NCI-H345 treated with DMSO at 0.1 percent for 48 hours (cell line): ENCODE measurements around the gene OMP.

Experiments used
- DNase-seq: peaks from one replicate; lab custom pipeline; 2025; ENCODE audit not compliant: unreplicated experiment; lab: John Stamatoyannopoulos, UW

OMP gene

DNA sequence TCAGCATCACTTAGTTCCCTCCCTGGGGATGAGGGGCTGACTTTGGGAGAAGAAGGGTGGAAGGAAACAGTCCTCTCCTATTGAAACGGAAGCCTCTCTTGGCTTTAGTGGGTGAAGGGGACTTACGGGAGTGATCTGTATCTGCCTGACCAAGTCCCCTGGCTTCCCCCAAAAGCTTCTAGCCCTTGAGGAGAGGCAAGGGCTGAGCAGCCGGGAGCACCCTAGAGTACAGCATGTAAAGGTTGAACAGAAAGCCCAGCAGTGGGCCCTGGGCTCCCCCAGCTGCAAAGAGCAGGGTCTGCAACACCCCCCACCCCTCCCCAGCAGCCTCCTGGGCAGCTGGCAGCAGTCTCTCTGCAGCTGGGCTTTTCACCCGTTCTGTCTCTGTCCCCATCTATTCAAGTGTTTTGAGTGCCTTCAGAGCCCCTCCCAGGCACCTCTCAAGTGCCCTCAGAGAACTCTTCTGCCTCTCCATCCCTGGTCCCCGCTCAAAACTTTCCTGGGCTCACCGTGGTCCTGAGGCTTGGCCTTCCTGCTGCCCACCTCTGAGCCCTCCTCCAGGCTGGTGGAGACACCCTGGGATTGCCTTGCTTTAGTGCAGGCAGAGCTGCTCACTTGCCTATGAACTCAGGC lies 33.2 kb upstream of the OMP start:
- no peak for DNase-seq

DNA sequence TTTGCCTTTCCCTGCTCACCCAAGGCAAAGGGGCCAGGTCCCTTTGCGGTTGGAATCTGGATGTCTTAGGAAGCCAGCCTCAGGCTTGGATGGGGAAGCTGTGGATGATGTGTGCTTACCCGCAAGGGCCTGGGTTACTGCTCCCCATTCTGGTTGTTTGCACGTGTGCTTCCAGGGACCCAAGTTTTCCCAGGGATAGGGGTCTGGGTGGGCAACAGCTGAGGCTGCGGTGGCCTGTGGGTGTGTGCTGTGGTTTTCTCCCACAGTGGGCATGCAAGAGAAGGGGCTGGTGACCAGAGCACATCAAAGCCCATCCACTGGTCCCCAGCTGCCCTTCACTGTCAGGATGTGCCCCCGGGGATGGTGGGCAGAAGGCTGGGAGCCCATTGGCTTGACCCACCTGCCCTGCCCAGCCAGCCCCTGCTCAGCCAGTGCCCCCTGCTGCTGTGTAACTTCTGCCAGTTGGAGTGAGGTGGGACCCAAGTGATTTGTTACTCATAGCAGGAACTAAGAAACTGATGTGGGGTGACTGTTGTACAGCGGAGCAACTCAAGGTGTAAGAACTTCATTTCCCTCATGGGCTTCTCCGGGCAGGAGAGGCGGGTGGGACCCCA lies 32.6 kb upstream of the OMP start:
- DNase-seq, result no peak

DNA sequence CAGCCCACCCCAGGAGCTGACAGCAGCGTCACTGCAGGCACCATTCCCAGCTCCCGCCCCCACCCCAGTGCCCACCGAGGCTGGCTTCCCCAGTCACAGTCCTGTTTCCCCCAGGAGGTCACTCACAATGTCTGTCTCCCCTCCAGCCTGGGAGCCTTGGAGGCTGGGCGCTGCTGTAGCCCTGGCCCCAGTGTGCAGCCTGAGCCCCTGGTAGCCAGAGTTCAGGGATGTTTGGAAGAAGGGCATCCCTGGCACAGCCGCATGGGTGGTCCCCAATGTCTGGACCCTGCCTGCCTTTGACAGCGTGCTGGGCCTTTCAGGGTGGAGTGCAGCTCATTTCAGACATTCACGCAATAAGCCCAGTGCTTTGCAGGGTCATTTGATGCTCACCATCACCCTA lies 31.6 kb upstream of the OMP start:
- no peak for DNase-seq

- no peak for DNase-seq
These were observed 30.7 kb upstream of the OMP start for GRCh38 chr11:77071671-77072605.

DNA sequence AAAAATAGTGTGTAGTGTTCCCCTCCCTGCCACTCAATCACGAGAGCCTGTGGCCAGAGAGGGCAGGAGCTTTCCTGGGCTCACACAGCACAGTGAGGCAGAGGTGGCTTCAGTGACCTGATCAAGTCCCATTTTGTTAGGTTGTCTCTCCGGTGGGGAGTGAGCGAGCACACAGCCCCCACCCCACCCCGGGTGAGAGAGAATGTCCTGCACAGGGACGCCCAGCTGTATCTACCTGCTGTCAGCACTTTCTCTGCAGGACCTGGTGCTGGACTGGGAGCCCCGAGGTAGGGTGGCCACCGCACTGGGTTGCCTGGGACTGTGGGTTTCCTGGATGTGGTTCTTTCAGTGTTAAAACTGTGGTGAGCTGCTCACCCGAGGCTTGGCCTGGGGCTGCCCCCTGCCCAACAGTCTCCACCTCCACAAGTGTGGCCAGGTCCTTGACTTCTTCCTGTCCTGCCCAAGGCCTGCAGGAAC lies 29.8 kb upstream of the OMP start:
- no peak for DNase-seq

- no peak for DNase-seq
These were observed 29.2 kb upstream of the OMP start for GRCh38 chr11:77073328-77074001.

DNA sequence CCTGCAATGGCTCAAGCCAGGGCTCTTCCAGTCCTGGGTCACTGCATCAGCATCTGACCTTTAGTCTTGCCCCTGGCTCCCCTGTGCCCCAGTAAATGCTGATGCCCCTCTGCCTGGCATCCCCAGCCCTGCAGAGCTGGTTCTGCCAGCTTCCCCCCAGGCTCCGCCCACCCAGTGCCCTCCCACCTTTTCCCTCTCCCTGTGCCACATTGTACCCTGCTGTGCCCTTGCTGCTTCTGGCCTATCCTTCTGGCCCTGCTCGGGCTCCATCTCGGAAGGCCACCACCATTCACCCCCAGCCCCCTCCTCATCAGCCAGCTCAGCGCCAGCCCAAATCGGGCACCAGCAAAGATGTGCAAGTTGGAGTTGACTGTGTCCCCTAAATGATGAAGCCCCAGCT lies 28.4 kb upstream of the OMP start:
- DNase-seq, result peak; percentile 9

GRCh38 chr11:77074626-77075221 lies 27.9 kb upstream of the OMP start:
- DNase-seq, result no peak

DNA sequence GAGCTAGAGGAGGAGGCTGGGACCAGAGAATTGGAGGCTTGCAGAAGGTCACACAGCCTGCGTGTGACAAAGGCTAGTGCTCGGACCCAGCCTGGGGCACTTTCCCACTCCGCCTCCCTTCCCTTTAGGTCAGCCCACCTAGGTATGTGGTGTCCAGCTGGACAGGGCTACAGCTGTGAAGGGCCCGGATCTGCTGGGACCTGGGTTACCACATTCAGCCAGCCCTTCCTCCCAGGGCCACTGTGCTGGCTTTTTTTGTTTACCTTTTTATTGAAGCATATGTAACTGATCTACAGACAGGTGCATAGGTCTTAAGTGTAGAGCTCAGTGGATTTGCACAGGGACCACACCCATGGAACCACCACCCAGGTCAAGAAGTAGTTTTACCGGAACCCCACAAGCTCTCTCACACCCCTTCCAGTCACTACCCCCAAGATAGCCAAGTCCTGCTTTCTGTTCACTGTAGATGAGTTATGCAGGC lies 27.2 kb upstream of the OMP start:
- no peak for DNase-seq

- DNase-seq, result no peak
These were observed 23.0 kb upstream of the OMP start for GRCh38 chr11:77079666-77080065.

DNA sequence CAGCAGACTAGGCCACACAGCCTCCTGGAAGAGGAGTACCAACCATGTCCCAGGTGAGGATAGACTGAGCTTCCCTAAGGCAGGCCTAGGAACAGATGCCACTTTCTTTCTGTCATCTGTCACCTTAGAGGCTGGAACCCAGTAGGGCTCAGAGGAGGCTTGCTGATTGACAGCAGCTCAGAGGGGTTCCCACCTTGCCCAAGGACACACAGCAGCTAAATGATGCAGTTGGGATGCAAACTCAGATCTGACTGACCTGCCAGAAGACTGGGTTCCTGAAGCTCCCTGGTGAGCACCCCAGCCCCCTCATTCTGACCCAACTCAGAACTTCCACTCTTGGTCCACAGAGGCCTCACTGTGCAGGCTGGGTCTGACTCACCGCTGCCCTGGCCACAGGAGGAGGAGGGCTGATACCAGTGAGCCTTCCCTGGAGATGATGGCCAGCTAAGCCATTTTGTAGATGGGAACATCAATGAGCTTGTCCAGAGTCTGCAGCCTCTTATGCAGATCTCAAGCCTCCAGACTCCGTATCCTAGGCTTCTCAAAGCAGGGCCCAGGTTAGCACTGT lies 21.9 kb upstream of the OMP start:
- no peak for DNase-seq

DNA sequence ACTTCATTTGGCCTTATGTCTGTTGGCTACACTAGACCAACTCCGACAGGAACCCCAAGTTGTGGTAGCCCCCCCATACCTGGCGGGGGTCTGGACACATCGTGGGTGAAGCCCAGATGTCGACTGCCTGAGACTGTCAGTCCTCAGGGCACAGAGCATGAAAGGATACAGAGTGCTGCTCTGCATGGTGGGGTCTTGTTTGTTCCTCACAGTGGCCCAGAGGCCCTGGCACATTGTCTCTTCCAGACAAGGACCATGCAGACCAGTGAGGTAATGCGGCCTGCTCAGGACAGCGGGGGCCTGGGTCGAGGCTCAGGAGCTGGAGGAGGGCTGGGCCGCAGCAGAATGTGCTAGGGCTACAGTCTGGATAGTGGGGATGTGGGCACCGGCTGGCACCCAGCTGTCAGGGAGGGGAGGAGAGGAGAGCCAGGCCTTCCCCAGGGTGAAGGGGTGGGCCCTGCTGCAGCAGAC lies 21.2 kb upstream of the OMP start:
- no peak for DNase-seq

DNA sequence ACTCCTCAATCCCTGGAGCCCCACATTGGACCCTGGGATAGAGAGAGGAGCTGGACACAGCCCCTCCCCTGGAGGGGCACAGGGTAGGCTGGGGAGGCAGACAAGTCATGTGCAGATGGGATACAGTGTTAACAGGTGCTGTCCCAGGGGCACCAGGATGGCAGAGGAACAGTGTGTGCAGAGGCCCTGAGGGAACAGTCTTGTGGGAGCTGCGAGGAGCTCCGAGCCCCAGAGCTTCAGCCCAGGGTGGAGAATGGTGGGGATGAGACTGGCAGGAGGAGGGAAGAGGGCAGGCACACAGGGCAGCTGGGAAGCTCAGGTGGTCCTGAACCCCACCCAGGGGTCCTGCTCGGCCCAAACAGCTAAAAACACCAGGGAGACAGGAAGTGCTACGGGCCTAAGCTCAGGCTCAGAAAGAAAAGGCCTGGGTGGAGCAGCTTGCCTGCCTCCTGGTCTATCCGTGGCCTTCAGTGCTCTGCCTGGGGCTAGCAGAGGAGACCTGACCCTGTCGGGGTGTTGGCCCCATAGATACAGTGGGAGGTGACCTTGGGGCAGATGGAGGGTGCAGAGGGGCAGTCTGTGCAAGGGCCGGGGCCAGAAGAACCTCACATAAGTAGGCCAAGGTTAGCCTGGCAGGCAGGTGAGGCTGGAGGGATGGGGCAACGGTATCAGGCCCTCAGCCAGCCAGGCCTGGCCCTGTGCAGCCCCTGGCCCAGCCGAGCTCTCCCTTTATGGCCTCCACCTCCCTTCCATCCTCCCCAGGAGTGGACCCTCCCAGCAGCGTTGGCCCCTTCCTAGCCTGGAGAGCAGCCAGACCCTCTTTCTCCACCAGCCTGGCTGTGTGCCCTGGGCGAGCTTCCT lies 20.4 kb upstream of the OMP start:
- no peak for DNase-seq

- DNase-seq, result no peak
These were observed 19.6 kb upstream of the OMP start for GRCh38 chr11:77082838-77083565.

- DNase-seq, result no peak
These were observed 18.9 kb upstream of the OMP start for GRCh38 chr11:77083566-77084245.

- no peak for DNase-seq
These were observed 18.0 kb upstream of the OMP start for GRCh38 chr11:77084581-77085191.

DNA sequence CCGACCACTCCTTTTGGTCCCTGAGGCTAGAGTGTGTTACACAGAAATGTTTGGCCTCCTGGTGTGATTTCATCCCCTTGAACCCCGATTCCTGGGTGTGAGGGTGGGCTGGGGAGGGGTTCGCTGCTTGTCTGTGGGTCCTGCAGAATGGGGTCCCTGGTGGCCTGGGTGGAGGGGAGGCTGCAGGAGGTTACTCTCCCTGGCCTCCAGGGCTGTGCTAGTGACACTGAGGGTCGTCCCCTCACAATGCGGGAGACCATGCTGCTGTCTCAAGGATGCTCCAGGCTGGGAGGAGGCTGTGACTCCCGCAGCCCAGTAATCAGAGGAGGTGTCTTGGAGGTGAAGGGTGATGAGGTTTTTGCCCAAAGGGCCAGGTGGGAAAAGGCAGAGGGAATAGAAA lies 17.0 kb upstream of the OMP start:
- no peak for DNase-seq
